ENCODE results near the gene ENO4.

DNA sequence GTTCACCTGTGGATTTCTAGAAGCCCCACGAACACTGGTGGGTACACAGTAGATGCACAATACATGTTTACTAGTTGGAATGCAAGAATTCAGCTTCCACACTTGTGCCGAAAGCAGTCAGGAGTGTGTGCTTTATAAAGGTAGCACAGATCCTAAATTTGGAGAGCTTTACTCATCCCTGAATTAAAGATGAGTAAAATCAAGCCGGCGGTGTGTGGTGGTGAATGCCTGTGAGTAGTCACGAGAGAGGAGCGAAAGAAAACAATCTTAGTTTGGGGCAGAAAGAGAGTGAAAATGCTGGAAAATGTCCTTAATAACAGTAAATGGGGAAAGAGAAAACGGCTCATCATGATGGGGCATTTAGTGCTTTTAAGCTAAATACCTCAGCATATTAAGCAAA lies 13.6 kb upstream of the ENO4 start:
- TF ChIP-seq, protein P1, sequence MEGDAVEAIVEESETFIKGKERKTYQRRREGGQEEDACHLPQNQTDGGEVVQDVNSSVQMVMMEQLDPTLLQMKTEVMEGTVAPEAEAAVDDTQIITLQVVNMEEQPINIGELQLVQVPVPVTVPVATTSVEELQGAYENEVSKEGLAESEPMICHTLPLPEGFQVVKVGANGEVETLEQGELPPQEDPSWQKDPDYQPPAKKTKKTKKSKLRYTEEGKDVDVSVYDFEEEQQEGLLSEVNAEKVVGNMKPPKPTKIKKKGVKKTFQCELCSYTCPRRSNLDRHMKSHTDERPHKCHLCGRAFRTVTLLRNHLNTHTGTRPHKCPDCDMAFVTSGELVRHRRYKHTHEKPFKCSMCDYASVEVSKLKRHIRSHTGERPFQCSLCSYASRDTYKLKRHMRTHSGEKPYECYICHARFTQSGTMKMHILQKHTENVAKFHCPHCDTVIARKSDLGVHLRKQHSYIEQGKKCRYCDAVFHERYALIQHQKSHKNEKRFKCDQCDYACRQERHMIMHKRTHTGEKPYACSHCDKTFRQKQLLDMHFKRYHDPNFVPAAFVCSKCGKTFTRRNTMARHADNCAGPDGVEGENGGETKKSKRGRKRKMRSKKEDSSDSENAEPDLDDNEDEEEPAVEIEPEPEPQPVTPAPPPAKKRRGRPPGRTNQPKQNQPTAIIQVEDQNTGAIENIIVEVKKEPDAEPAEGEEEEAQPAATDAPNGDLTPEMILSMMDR (IDR thresholded peaks at IDR 0.05), result no peak
- TF ChIP-seq POLR2A (IDR thresholded peaks at IDR 0.05) (no peak), POLR2AphosphoS5 (IDR thresholded peaks at IDR 0.05) (no peak)

Data from prostate gland (tissue), 2 donors.